ENCODE results near the gene WWC2. TPM values are rescaled to one million over a fixed set of nuclear protein-coding genes. Genes with fewer than 3 reads are reported as not detected.
A peak's percentile ranks its signal among the peaks of the same experiment; 100 is the strongest.

Gene WWC2
- total and polyA plus RNA-seq, 10 donors = 1.4 to 32.0 (median 19.3) TPM

DNA sequence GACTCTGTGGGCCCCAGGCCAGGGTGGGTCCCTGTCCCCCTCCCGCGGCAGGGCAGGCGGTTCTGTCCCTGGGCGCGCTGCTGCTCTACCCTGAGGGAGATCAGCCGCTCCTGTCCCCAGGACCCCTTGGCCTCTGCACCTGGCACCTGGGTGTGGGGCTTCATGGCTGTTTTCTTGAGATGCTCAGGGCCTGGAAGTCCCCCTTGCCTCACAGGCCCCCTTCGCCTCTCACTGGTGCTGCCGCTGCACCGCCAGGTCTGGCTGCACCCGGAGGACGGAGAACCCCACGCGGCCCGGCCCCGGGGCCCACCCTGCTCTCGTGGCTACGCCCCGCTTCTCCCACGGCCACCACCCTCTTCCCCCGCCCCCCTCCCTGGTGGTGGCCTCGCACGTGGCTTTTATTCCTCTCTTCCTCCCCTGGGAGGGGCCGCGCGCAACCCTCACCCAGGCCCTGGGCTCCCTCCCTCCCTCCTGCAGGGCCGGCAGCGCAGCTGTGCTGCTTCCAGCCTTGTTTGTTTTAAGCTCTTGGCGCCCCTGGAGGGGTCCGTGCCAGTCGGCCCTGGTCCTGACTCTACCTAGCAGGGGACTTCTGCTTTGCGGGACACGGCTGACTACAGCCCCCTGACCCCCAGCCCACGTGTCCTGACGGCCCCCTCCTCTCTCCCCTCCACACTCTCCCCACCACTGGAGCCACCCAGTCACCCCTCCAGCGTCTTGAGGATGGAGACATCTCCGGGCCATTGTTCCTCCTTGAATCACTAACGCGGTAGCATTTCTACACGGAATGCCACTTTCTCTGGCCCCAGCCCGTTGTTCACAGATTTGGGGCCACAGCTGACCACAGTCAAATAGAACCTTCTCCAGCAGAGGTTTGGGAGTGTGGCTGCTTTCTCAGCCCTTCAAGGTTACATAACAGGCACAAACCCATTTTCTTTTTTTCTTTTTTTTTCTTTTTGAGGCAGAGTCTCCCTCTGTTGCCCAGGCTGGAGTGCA, 243.8 kb downstream of the WWC2 start:
- Histone ChIP-seq H3K27me3 (replicated peaks in 1 of 7) (peaks cover 0 to 48% (median 0%) of the 10 kb centered on the region in 7 donors), H3K27ac (no peak overlapping the region), H3K9me3 (no peaks in the 10 kb centered on the region), H3K36me3 (no peaks in the 10 kb centered on the region), H3K4me1 (peaks cover 0 to 15% (median 5%) of the 10 kb centered on the region in 6 donors), H3K4me3 (peak overlapping the region in 1 of 8 donors; percentile 27)
- intact Hi-C loops (cut with DNase I; ENCODE audit: low total_unique reads) = no loop called here
- TF ChIP-seq POLR2A (IDR thresholded peaks at IDR 0.05) (no peak), POLR2AphosphoS5 (IDR thresholded peaks at IDR 0.05) (no peak)
- TF ChIP-seq, protein P1, sequence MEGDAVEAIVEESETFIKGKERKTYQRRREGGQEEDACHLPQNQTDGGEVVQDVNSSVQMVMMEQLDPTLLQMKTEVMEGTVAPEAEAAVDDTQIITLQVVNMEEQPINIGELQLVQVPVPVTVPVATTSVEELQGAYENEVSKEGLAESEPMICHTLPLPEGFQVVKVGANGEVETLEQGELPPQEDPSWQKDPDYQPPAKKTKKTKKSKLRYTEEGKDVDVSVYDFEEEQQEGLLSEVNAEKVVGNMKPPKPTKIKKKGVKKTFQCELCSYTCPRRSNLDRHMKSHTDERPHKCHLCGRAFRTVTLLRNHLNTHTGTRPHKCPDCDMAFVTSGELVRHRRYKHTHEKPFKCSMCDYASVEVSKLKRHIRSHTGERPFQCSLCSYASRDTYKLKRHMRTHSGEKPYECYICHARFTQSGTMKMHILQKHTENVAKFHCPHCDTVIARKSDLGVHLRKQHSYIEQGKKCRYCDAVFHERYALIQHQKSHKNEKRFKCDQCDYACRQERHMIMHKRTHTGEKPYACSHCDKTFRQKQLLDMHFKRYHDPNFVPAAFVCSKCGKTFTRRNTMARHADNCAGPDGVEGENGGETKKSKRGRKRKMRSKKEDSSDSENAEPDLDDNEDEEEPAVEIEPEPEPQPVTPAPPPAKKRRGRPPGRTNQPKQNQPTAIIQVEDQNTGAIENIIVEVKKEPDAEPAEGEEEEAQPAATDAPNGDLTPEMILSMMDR (IDR thresholded peaks at IDR 0.05 in 8 of 11, conservative IDR thresholded peaks at IDR 0.05 in 3 of 11) = no peak
- peak; percentile 66 for DNase-seq
- WGBS, 5 donors = 21 to 39% (median 28%) methylated on average over 30 to 40 of the region's 40 CpGs

DNA sequence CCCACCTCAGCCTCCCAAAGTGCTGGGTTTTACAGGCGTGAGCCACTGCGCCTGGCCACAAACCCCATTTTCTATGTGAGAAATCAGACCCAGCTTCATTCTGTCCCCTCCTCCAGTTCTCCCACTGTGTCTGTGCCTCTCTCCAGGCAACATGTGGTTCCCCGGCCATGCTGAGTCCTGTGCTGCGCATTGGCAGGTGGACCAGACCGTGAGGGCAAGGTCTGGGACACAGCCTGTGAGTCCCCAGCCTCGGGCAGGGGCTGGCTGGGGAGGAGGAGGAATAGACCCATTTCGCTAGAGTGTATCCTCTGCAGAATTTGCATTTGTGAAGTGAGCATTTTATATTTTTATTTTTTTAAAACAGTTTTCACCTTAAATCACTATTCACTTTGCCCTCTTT, 244.7 kb downstream of the WWC2 start:
- DNase-seq = peak; percentile 29
- no peaks in the 10 kb centered on the region for H3K36me3 ChIP-seq
- no peaks in the 10 kb centered on the region for H3K9me3 ChIP-seq
- TF ChIP-seq, protein P1 (IDR thresholded peaks at IDR 0.05 in 8 of 11, conservative IDR thresholded peaks at IDR 0.05 in 3 of 11) = no peak
- TF ChIP-seq POLR2A (IDR thresholded peaks at IDR 0.05) = no peak
- no peak for TF ChIP-seq POLR2AphosphoS5 (IDR thresholded peaks at IDR 0.05)
- WGBS, 5 donors = 87 to 95% (median 89%) methylated on average over 7 of the region's 7 CpGs
- peaks cover 0 to 56% (median 0%) of the 10 kb centered on the region in 7 donors for H3K27me3 ChIP-seq (replicated peaks in 1 of 7)
- H3K27ac ChIP-seq = no peak overlapping the region
- no peak overlapping the region for H3K4me3 ChIP-seq
- intact Hi-C loops (cut with DNase I; ENCODE audit: low total_unique reads) = no loop called here
- H3K4me1 ChIP-seq = peaks cover 0 to 22% (median 5%) of the 10 kb centered on the region in 6 donors

DNA sequence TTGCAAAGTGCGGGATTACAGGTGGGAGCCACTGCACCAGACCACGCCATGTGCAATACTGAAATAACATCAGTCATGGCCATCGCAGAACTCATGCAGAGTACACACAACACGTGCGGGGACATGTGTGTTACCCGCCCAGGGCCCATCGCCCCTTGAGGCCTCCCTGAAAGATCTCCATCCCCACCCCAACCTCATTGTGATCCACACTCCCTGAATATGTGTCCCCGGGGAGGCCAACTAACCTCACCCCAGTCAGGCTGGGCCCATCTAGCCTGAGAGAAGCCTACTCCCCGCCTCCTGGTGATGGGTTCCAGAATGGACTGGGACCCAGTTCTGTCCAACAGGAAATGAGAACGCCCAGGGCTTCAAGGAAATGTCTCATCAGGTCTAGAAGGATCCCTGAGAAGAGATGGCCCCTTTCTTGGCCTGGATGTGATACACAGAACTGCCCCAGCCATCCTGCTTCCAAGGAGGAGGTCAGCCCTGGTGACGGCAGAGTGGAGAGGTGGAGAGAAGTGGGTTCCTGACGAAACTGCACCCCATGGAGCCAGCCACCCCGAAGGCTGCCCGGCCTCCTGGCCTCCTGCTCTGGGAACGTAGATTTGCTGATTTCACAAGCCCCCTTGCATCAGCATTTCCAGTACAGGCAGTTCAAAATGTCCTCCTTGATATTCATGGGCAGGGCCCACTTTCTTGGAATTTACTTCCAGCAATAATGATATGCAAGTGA, 245.6 kb downstream of the WWC2 start:
- Histone ChIP-seq H3K27ac (no peak overlapping the region), H3K9me3 (no peaks in the 10 kb centered on the region), H3K4me3 (no peak overlapping the region), H3K27me3 (replicated peaks in 1 of 7) (peaks cover 0 to 59% (median 0%) of the 10 kb centered on the region in 7 donors), H3K4me1 (peaks cover 0 to 23% (median 8%) of the 10 kb centered on the region in 6 donors), H3K36me3 (no peaks in the 10 kb centered on the region)
- TF ChIP-seq POLR2A (IDR thresholded peaks at IDR 0.05) = no peak
- TF ChIP-seq, protein P1 (IDR thresholded peaks at IDR 0.05 in 8 of 11, conservative IDR thresholded peaks at IDR 0.05 in 3 of 11) = no peak
- no peak for TF ChIP-seq POLR2AphosphoS5 (IDR thresholded peaks at IDR 0.05)
- WGBS, 5 donors = 78 to 90% (median 87%) methylated on average over 14 to 15 of the region's 15 CpGs
- peak; percentile 50 for DNase-seq
- intact Hi-C loops (cut with DNase I; ENCODE audit: low total_unique reads) = no loop called here
